NCI-H345 treated with DMSO at 0.1 percent for 48 hours (cell line): ENCODE data around the gene SYMPK.

Experiments used
- DNase-seq: peaks from one replicate; lab custom pipeline; 2025; ENCODE audit not compliant: unreplicated experiment; lab: John Stamatoyannopoulos, UW

SYMPK gene

GRCh38 chr19:45768655-45768983, 94.3 kb downstream of the SYMPK start:
- no peak for DNase-seq

GRCh38 chr19:45767881-45768654, 94.9 kb downstream of the SYMPK start:
- no peak for DNase-seq

- DNase-seq = no peak
Observed at GRCh38 chr19:45767410-45767880, 95.5 kb downstream of the SYMPK start.

GRCh38 chr19:45766869-45767346, 96.0 kb downstream of the SYMPK start:
- no peak for DNase-seq

DNA sequence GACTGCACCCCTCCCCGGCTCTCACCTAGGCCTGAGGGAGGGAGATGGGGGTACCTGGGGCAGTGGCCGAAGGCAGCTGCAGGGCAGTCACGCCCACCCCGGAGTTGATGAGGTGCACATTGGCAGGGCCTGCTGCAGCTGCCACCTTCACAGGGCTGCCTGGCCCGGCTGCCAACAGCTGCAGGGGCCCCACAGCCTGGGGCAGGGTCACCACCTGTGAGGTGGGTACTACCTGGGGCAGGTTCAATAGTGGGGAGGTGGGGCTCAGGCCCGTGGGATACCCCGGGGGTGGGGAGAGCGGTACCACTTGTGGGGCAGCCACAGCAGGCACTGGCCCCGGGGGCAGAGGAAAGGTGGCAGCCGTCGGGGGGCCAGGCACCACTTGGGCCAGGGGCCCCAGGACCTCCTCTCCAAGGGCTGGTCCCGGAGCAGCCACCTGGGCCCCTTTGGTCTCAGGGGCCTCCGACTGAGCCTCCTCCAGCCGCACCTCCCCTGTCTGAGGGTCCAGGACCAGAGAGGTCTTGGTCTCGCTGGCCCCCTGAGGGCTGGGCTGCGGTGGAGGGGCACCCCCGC, 96.6 kb downstream of the SYMPK start:
- no peak for DNase-seq

DNA sequence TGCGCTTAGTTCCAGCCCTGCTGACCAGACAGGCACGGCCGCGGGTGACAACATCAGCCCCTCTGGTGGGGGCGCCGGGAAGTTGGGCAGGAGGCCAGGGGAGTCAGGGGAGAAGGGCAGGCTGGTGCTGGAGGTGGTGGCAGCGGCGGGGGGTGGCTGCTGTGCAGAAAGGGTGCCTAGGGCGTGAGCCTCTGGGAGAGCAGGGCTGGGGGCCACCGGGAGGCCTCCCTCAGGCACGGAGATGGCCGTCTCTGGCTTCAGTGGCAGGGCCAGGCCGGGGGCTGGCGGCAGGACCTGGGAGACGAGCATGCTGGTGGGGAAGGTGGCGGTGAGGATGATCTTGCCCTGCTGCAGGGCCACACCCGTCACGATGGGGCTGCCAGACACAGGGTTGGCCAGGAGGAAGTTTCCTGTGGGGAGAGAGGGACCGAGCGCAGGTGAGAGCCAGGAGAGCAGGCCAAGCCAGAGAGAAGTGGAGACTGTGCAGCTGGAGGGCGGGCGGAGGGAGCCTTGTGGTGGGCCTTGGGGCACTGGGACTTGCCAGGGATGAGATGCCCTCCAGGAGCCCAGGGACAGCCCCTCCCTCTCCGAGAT, 97.1 kb downstream of the SYMPK start:
- no peak for DNase-seq
